PFSK-1 (cell line): ENCODE data around the gene NAALADL2.

Experiments
- FOXP2 ChIP-seq: optimal IDR thresholded peaks from 2 replicates; pipeline ENCODE3; 2011; ENCODE audit warnings: borderline replicate concordance, control low read depth, inconsistent platforms; ENCODE audit not compliant: insufficient read depth; ENCODE audit errors: extremely low read length, extremely low read depth
- POLR2AphosphoS5 ChIP-seq: IDR thresholded peaks from 2 replicates; pipeline ENCODE4 v1.6.1; 2012; ENCODE audit warnings: low read depth, mild to moderate bottlenecking, control low read depth, low read length, moderate library complexity
- REST ChIP-seq, 2 experiments: IDR thresholded peaks; 2 replicates each; pipeline versions ENCODE4 v1.6.1 to v1.8.0; 2011 to 2012; ENCODE audit warnings: low read depth in 2 of 2, low read length in 2 of 2, control low read depth in 1 of 2, inconsistent platforms in 1 of 2, mild to moderate bottlenecking in 1 of 2, moderate library complexity in 1 of 2; ENCODE audit not compliant: insufficient read depth in 1 of 2
- SIN3A ChIP-seq: IDR thresholded peaks from 2 replicates; pipeline ENCODE4 v1.6.1; 2012; ENCODE audit warnings: mild to moderate bottlenecking, low read length, moderate library complexity, borderline replicate concordance; ENCODE audit not compliant: insufficient read depth
- TAF1 ChIP-seq: IDR thresholded peaks from 2 replicates; pipeline ENCODE4 v1.6.1; 2012; ENCODE audit warnings: low read length, control low read depth, borderline replicate concordance; ENCODE audit not compliant: insufficient read depth

- TF ChIP-seq REST (IDR thresholded peaks at IDR 0.05; ENCODE audit: insufficient read depth in 1 of 2, low read depth in 2 of 2, low read length in 2 of 2) = no peak
- TF ChIP-seq SIN3A = no peak
- TF ChIP-seq POLR2AphosphoS5 = no peak
- TF ChIP-seq TAF1 = no peak
- no peak for TF ChIP-seq FOXP2
These were observed 731.6 kb downstream of the NAALADL2 start for GRCh38 chr3:175590745-175591144.
